Measurements from ENCODE around the gene JAG1. TPM values are rescaled to one million over a fixed set of nuclear protein-coding genes. Genes with fewer than 3 reads are reported as not detected.
"Not testable (repeated sequence)": the region's sequence is repeated elsewhere in the genome, so short reads cannot be mapped to it uniquely, and the experiment has no call there.

Gene JAG1
- total and polyA plus RNA-seq, 4 donors = 11.9 to 70.3 (median 46.8) TPM

DNA sequence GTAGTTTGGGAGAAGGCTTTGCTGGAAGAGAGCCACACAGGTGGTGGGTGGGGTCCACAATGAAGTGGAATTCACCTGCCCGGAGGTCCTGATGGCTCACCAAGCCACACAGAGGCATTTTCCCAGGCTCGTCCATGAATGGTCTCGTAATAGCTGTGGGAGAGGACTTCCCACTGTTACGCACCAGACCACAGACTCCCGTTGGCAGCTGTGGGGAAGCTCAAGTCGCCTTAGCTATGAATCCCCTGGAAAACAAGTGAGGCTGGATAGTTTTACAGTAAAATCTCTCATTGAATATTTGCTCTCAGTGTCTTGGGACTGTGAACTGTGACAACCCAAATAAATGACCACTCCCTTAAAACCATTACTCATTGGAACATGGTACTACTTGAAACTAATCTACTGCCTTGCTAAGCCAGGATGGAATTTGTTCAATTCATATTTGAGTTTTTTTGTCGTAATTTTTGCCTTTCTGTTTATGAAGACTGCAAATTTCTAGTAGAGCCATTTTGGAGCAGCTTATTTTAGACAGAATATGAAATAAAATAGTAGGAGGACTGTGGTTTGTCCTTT, 79.4 kb downstream of the JAG1 start:
- Histone ChIP-seq H3K9ac (ENCODE audit: insufficient read depth in 1 of 2, low read length in 2 of 2) (no peak overlapping the region), H3K4me3 (no peak overlapping the region), H3K27me3 (ENCODE audit: control insufficient read depth in 3 of 3, insufficient read depth in 3 of 3, low read length in 2 of 3) (no peaks in the 10 kb centered on the region), H3K27ac (ENCODE audit: low read depth in 1 of 2, low read length in 1 of 2) (peak overlapping the region in 1 of 2 donors; percentile 24), H3K4me1 (ENCODE audit: control insufficient read depth in 5 of 5, insufficient read depth in 5 of 5, low read length in 5 of 5) (peaks cover 0 to 14% (median 7%) of the 10 kb centered on the region in 5 donors), H3K9me3 (ENCODE audit: control insufficient read depth in 4 of 4, insufficient read depth in 3 of 4, low read length in 3 of 4) (peaks cover 0 to 1% (median 0%) of the 10 kb centered on the region in 4 donors), H3K36me3 (ENCODE audit: control insufficient read depth in 4 of 4, insufficient read depth in 4 of 4, low read length in 4 of 4) (no peaks in the 10 kb centered on the region)
- WGBS, 2 donors = 86 to 90% methylated on average over 7 of the region's 7 CpGs
- ATAC-seq (ENCODE audit: insufficient read depth, low FRiP score) = no peak
- TF ChIP-seq, protein P1, sequence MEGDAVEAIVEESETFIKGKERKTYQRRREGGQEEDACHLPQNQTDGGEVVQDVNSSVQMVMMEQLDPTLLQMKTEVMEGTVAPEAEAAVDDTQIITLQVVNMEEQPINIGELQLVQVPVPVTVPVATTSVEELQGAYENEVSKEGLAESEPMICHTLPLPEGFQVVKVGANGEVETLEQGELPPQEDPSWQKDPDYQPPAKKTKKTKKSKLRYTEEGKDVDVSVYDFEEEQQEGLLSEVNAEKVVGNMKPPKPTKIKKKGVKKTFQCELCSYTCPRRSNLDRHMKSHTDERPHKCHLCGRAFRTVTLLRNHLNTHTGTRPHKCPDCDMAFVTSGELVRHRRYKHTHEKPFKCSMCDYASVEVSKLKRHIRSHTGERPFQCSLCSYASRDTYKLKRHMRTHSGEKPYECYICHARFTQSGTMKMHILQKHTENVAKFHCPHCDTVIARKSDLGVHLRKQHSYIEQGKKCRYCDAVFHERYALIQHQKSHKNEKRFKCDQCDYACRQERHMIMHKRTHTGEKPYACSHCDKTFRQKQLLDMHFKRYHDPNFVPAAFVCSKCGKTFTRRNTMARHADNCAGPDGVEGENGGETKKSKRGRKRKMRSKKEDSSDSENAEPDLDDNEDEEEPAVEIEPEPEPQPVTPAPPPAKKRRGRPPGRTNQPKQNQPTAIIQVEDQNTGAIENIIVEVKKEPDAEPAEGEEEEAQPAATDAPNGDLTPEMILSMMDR (IDR thresholded peaks at IDR 0.05; ENCODE audit: control extremely low read depth, extremely low read depth) = no peak
- DNase-seq = no peak

DNA sequence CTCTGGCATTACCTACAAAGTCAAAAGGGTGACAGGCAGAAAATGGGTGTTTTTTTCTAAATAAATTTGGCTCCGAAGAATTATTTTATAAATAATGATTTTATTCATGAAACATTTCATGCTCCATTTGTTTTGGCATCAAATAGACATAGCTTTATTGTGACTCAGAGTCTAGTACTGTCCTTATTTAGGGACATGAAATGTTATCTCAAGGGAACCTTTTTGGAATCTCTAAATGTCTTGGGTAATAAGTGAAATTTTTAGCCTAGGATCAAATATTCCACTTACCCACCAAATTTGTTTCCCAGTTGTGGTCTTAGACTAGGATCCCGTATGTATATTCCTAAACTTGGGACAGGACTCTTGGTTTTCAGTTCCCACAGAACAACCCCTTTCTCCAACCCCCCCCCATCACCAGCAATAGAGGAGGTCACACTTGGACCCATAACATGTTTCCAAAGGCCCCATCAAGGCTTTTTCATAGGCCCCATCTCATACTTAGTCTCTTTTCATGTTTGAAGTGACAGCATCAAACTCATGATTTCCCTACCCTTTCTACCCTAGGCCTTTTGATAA, 81.8 kb downstream of the JAG1 start:
- TF ChIP-seq, protein P1 (IDR thresholded peaks at IDR 0.05; ENCODE audit: control extremely low read depth, extremely low read depth) = no peak
- Histone ChIP-seq H3K9me3 (ENCODE audit: control insufficient read depth in 4 of 4, insufficient read depth in 3 of 4, low read length in 3 of 4) (peaks cover 0 to 1% (median 0%) of the 10 kb centered on the region in 4 donors), H3K36me3 (ENCODE audit: control insufficient read depth in 4 of 4, insufficient read depth in 4 of 4, low read length in 4 of 4) (no peaks in the 10 kb centered on the region), H3K27ac (ENCODE audit: low read depth in 1 of 2, low read length in 1 of 2) (peak overlapping the region; percentile 9 to 40), H3K27me3 (ENCODE audit: control insufficient read depth in 3 of 3, insufficient read depth in 3 of 3, low read length in 2 of 3) (no peaks in the 10 kb centered on the region), H3K9ac (ENCODE audit: insufficient read depth in 1 of 2, low read length in 2 of 2) (no peak overlapping the region), H3K4me1 (ENCODE audit: control insufficient read depth in 5 of 5, insufficient read depth in 5 of 5, low read length in 5 of 5) (peaks cover 0 to 14% (median 7%) of the 10 kb centered on the region in 5 donors), H3K4me3 (no peak overlapping the region)
- no peak for DNase-seq
- peak; percentile 17 for ATAC-seq (ENCODE audit: insufficient read depth, low FRiP score)
- 77 to 79% methylated on average over 2 of the region's 2 CpGs for WGBS, 2 donors

DNA sequence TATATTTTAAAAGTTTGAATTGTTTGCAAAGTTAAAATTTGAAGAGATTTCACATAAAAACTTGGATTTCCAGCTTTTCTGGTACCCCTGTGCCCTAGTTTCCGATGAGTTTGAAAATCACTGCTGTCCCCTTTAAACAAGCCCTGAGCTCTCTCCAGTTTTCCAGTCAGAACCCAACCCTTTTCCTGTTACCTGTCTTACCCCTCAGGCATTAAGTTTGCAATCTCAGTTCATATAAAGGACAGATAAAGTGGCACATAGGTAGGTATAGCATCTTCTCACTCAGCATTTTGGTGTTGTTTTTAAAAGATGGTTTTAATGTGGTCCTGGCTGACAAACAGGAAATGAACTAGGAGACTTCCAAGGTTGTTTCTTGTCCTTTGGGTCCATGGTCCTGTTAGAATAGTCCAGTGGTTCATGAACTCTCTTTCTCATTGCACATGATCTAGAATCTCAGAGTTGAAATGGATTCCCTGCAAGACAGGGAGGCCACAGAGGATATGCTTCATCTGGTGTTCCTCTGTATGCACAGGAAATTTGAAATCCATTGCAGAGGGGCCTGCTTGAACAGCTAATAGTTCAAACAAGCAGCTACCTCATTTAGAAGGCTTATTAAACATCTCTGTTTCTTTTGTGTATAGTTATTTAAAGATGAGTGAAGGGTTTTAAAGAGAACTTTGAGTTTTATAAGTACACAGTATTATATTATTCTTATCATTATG, 82.7 kb downstream of the JAG1 start:
- DNase-seq (no peak), ATAC-seq (ENCODE audit: insufficient read depth, low FRiP score) (no peak)
- peak overlapping the region in 1 of 2 donors; percentile 53 for H3K27ac ChIP-seq (ENCODE audit: low read depth in 1 of 2, low read length in 1 of 2)
- WGBS, 2 donors = 74 to 88% methylated on average over 1 of the region's 1 CpG
- H3K36me3 ChIP-seq (ENCODE audit: control insufficient read depth in 4 of 4, insufficient read depth in 4 of 4, low read length in 4 of 4) = no peaks in the 10 kb centered on the region
- H3K4me3 ChIP-seq = no peak overlapping the region
- H3K9me3 ChIP-seq (ENCODE audit: control insufficient read depth in 4 of 4, insufficient read depth in 3 of 4, low read length in 3 of 4) = peaks cover 0 to 1% (median 0%) of the 10 kb centered on the region in 4 donors
- no peak overlapping the region for H3K9ac ChIP-seq (ENCODE audit: insufficient read depth in 1 of 2, low read length in 2 of 2)
- H3K27me3 ChIP-seq (ENCODE audit: control insufficient read depth in 3 of 3, insufficient read depth in 3 of 3, low read length in 2 of 3) = no peaks in the 10 kb centered on the region
- peaks cover 0 to 13% (median 5%) of the 10 kb centered on the region in 5 donors for H3K4me1 ChIP-seq (ENCODE audit: control insufficient read depth in 5 of 5, insufficient read depth in 5 of 5, low read length in 5 of 5)
- TF ChIP-seq, protein P1 (IDR thresholded peaks at IDR 0.05; ENCODE audit: control extremely low read depth, extremely low read depth) = no peak

DNA sequence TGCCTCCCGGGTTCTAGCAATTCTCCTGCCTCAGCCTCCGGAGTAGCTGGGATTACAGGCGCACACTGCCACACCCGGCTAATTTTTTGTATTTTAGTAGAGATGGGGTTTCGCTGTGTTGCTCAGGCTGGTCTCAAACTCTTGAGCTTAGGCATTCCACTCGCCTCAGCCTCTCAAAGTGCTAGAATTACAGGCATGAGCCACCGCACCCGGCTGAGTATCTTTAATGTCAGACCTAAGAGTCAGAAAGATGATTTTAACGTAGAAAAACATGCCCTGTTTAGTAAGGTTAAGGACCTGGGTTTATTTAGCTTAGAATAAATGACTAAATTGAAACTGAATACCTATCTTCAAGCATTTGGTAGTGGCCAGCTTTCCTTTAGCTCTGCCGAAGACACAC, 83.4 kb downstream of the JAG1 start:
- H3K27me3 ChIP-seq (ENCODE audit: control insufficient read depth in 3 of 3, insufficient read depth in 3 of 3, low read length in 2 of 3); H3K9ac ChIP-seq (ENCODE audit: insufficient read depth in 1 of 2, low read length in 2 of 2); H3K9me3 ChIP-seq (ENCODE audit: control insufficient read depth in 4 of 4, insufficient read depth in 3 of 4, low read length in 3 of 4); ATAC-seq (ENCODE audit: insufficient read depth, low FRiP score); H3K36me3 ChIP-seq (ENCODE audit: control insufficient read depth in 4 of 4, insufficient read depth in 4 of 4, low read length in 4 of 4); H3K4me3 ChIP-seq; DNase-seq; H3K27ac ChIP-seq (ENCODE audit: low read depth in 1 of 2, low read length in 1 of 2): not testable (repeated sequence)
- 73 to 87% methylated on average over 10 of the region's 10 CpGs for WGBS, 2 donors
- peaks cover 0 to 13% (median 5%) of the 10 kb centered on the region in 5 donors for H3K4me1 ChIP-seq (ENCODE audit: control insufficient read depth in 5 of 5, insufficient read depth in 5 of 5, low read length in 5 of 5)
